Spleen (tissue), 11 donors: ENCODE data around the gene RC3H2. TPM values are rescaled to one million over a fixed set of nuclear protein-coding genes. Genes with fewer than 3 reads are reported as not detected.

Experiments used
- DNase-seq: peaks from one replicate; pipeline ENCODE4 v3.0.0-alpha.2; 2020
- H3K27ac ChIP-seq, 8 donors: fragments of 200-600 bp; sonication (generic) in 7 of 8; 1 replicate in 4 of 8; 2 replicates in 4 of 8; pipeline versions ENCODE4 v1.5.0 to v1.8.0; 2016 to 2021; ENCODE audit warnings: inconsistent platforms in 4 of 8, mild to moderate bottlenecking in 4 of 8, moderate library complexity in 1 of 8
- H3K27me3 ChIP-seq, 7 donors: fragments of 200-600 bp; sonication (generic) in 6 of 7; replicated peaks in 1 of 7; 1 replicate in 4 of 7; 2 replicates in 3 of 7; pipeline versions ENCODE4 v1.5.0 to v1.8.0; 2016 to 2021; ENCODE audit warnings: inconsistent platforms in 3 of 7, mild to moderate bottlenecking in 1 of 7
- H3K36me3 ChIP-seq, 6 donors: fragments of 200-600 bp; sonication (generic) in 5 of 6; 1 replicate in 4 of 6; 2 replicates in 2 of 6; pipeline versions ENCODE4 v1.5.0 to v1.8.0; 2016 to 2021; ENCODE audit warnings: inconsistent platforms in 2 of 6
- H3K4me1 ChIP-seq, 6 donors: fragments of 200-600 bp; sonication (generic) in 5 of 6; 1 replicate in 3 of 6; 2 replicates in 3 of 6; pipeline versions ENCODE4 v1.5.0 to v1.8.0; 2016 to 2021; ENCODE audit warnings: inconsistent platforms in 3 of 6
- H3K4me3 ChIP-seq, 8 donors: fragments of 200-600 bp; sonication (generic) in 7 of 8; 1 replicate in 4 of 8; 2 replicates in 4 of 8; pipeline versions ENCODE4 v1.5.0 to v1.8.0; 2016 to 2021; ENCODE audit warnings: inconsistent platforms in 4 of 8, mild to moderate bottlenecking in 4 of 8, moderate library complexity in 2 of 8
- H3K9me3 ChIP-seq, 8 donors: fragments of 200-600 bp; sonication (generic) in 7 of 8; 1 replicate in 4 of 8; 2 replicates in 4 of 8; pipeline versions ENCODE4 v1.5.0 to v1.8.0; 2016 to 2021; ENCODE audit warnings: inconsistent platforms in 4 of 8
- POLR2A ChIP-seq, 3 donors: fragments of 450-650 bp; IDR thresholded peaks; one replicate each; pipeline ENCODE4 v1.5.1; 2017; ENCODE audit warnings: antibody characterized with exemption in 3 of 3, mild to moderate bottlenecking in 1 of 3
- POLR2AphosphoS5 ChIP-seq, 3 donors: sonication (generic); formaldehyde crosslinking; IDR thresholded peaks; one replicate each; pipeline ENCODE4 v1.5.1; 2017; ENCODE audit warnings: antibody characterized with exemption in 3 of 3
- WGBS, 5 donors: extraction: QIAGEN DNeasy Blood & Tissue Kit in 3 of 5; methylation state at CpG; one replicate each; pipeline versions ENCODE4 v1.1.5 to v1.1.7; 2013 to 2018; 5-methylcytosine and 5-hydroxymethylcytosine counted together
- intact Hi-C: fragments of 100-400 bp; cut with DNase I; formaldehyde crosslinking; loops from one replicate; pipeline ENCODE4 v1.15.0; 2023; ENCODE audit warnings: low total_unique reads
- polyA plus RNA-seq, 3 donors: library from polyadenylated mRNA; stranded (reverse); fragments of 200-250 nt; gene quantifications; one replicate each; pipeline ENCODE4 v1.2.1, GENCODE V29; 2013
- total RNA-seq, 7 donors: library from RNA; depleted of rRNA in 3 of 7; stranded (reverse); fragments of >200 nt in 3 of 7; fragmentation: NEBNext Ultra II Directional in 4 of 7; extraction: Animal tissue kit (Norgen Biotek cat#: 25700) in 4 of 7; gene quantifications; one replicate each; pipeline versions ENCODE4 v1.1.0 to v1.2.1, GENCODE V29; 2016 to 2021
- TF ChIP-seq, protein P1 (sequence below), 11 experiments: fragments of 200-600 bp in 7 of 11; fragments of 450-650 bp in 4 of 11; sonication (generic) in 4 of 11; IDR thresholded peaks in 8 of 11; conservative IDR thresholded peaks in 3 of 11; 1 replicate in 7 of 11; 2 replicates in 4 of 11; pipeline versions ENCODE4 v1.4.0 to v1.8.0; 2016 to 2021; ENCODE audit warnings: antibody characterized with exemption in 11 of 11, inconsistent platforms in 4 of 11, mild to moderate bottlenecking in 1 of 11
- donor health status: healthy with polysubstance abuse.
- donor health status: DM: no; HTN: no; CAD: no; lungs with moderate emphysema.
- donor health status: DM: no; HTN: no; CAD: no.
- donor health status: Bipolar disorder and iron deficiency.
- donor health status: healthy.
- donor health status: DM: no; HTN: no; CAD: no.
- donor health status: DM: yes; HTN: yes; CAD: no.

The RC3H2 gene
- total and polyA plus RNA-seq, 10 donors: 8.3 to 78.7 (median 59.4) TPM

DNA sequence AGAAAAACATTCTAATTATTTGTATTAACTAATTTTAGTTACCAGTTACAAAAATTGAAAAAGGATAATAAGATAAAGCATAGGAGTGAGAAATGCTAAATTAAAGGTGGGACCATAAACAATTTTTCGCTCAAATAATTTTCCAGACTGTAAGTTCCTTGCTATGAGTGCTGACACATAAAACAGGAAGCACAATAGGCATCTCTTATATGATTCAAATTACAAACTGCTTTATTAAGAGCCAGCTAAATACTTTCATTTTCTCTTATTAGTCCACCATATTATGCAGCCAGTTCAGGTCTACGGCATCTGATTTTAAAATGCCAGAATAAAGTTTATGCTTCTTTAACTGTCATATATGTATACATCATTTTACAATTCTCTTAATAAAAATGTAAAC is 4.4 kb downstream of the RC3H2 start:
- peaks cover 31 to 92% (median 74%) of the 10 kb centered on the region in 6 donors for H3K4me1 ChIP-seq

DNA sequence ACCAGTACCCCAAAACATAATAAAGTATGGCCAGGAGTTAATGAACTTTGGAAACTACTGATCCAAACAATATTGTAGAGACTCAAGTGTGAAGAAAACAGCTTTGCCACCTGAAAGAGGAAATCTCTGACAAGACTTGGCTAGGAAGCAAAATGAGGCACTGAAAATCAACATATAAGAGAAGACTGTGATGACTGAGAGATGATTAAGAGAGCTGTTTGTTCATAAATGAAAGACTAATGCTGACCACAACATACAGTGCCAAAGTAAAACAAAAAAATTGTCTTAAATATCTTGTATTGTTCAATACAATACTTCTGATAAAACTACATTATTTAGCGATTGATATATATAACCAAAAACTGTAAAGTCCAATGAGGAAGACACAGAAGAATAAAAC is 7.2 kb downstream of the RC3H2 start:
- Histone ChIP-seq H3K4me3 (no peak overlapping the region), H3K36me3 (peaks cover 0 to 56% (median 30%) of the 10 kb centered on the region in 6 donors), H3K27me3 (no peaks in the 10 kb centered on the region), H3K4me1 (peaks cover 20 to 81% (median 59%) of the 10 kb centered on the region in 6 donors), H3K27ac (no peak overlapping the region), H3K9me3 (no peaks in the 10 kb centered on the region)
- TF ChIP-seq POLR2AphosphoS5 (IDR thresholded peaks at IDR 0.05) (no peak), POLR2A (IDR thresholded peaks at IDR 0.05) (no peak)
- TF ChIP-seq, protein P1, sequence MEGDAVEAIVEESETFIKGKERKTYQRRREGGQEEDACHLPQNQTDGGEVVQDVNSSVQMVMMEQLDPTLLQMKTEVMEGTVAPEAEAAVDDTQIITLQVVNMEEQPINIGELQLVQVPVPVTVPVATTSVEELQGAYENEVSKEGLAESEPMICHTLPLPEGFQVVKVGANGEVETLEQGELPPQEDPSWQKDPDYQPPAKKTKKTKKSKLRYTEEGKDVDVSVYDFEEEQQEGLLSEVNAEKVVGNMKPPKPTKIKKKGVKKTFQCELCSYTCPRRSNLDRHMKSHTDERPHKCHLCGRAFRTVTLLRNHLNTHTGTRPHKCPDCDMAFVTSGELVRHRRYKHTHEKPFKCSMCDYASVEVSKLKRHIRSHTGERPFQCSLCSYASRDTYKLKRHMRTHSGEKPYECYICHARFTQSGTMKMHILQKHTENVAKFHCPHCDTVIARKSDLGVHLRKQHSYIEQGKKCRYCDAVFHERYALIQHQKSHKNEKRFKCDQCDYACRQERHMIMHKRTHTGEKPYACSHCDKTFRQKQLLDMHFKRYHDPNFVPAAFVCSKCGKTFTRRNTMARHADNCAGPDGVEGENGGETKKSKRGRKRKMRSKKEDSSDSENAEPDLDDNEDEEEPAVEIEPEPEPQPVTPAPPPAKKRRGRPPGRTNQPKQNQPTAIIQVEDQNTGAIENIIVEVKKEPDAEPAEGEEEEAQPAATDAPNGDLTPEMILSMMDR (IDR thresholded peaks at IDR 0.05 in 8 of 11, conservative IDR thresholded peaks at IDR 0.05 in 3 of 11): no peak
- no peak for DNase-seq
- intact Hi-C loops: no loop called here
- WGBS, 5 donors: 90 to 100% (median 93%) methylated on average over 1 of the region's 1 CpG

More for the DNA sequence above, 4.4 kb downstream of the RC3H2 start:
- Histone ChIP-seq H3K9me3 (no peaks in the 10 kb centered on the region), H3K27ac (peak overlapping the region; percentile 30 to 76 (median 68)), H3K36me3 (peaks cover 0 to 28% (median 9%) of the 10 kb centered on the region in 6 donors), H3K4me3 (peak overlapping the region in 5 of 8 donors; percentile 1 to 86 (median 25)), H3K27me3 (no peaks in the 10 kb centered on the region)
- intact Hi-C loops: no loop called here
- no peak for DNase-seq
- TF ChIP-seq, protein P1 (IDR thresholded peaks at IDR 0.05 in 8 of 11, conservative IDR thresholded peaks at IDR 0.05 in 3 of 11): no peak
- TF ChIP-seq POLR2A (IDR thresholded peaks at IDR 0.05): no peak
- TF ChIP-seq POLR2AphosphoS5 (IDR thresholded peaks at IDR 0.05): no peak
- WGBS, 5 donors: 1 to 8% (median 6%) methylated on average over 2 of the region's 2 CpGs

DNA sequence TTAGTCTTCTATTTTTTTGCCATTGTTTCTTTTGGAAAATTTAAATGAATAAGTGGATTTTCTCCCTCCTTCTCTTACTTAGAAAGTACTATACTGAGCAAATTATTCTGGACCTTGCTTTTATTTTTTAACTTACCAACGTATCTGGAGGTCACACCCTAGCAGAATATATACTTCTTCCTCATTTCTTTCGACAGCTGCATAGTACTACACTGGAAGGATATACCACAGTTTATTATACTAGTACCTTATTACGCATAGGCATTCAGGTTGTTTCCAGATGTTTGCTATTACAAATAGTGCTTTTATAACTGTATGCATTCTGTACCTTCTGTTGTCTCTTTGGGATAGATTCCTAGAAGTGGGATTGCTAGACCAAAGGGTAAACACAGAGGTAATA is 16.7 kb downstream of the RC3H2 start:
- intact Hi-C loops: no loop called here
- no peaks in the 10 kb centered on the region for H3K27me3 ChIP-seq
- DNase-seq: no peak
- no peaks in the 10 kb centered on the region for H3K4me1 ChIP-seq
- no peak overlapping the region for H3K27ac ChIP-seq
- H3K4me3 ChIP-seq: no peak overlapping the region
- peaks cover 3 to 100% (median 79%) of the 10 kb centered on the region in 6 donors for H3K36me3 ChIP-seq
- WGBS, 5 donors: 52 to 83% (median 75%) methylated on average over 3 of the region's 3 CpGs
- TF ChIP-seq POLR2AphosphoS5 (IDR thresholded peaks at IDR 0.05) (no peak), POLR2A (IDR thresholded peaks at IDR 0.05) (no peak)
- TF ChIP-seq, protein P1 (IDR thresholded peaks at IDR 0.05 in 8 of 11, conservative IDR thresholded peaks at IDR 0.05 in 3 of 11): no peak
- H3K9me3 ChIP-seq: no peaks in the 10 kb centered on the region

DNA sequence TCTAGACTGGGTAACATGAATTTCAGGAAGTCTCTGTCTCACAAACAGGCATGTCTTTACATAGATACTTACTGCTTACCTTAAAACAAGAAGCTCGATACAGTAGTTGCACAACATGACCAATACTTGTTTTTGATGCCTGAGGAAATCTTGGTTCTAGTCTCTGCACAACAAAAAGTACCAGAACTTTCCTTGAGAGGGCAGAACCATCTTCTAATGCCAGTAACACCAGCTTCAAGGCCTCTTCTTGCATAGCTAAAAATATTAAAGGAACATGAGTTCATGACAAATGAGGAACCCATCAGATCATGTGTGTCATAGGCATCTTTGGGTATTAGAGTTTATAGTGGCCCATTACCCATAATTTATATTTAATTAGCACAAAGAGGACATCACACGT is 22.0 kb downstream of the RC3H2 start:
- TF ChIP-seq, protein P1 (IDR thresholded peaks at IDR 0.05 in 8 of 11, conservative IDR thresholded peaks at IDR 0.05 in 3 of 11): no peak
- no peak for TF ChIP-seq POLR2AphosphoS5 (IDR thresholded peaks at IDR 0.05)
- TF ChIP-seq POLR2A (IDR thresholded peaks at IDR 0.05): no peak
- H3K4me1 ChIP-seq: no peaks in the 10 kb centered on the region
- H3K36me3 ChIP-seq: peaks cover 5 to 100% (median 85%) of the 10 kb centered on the region in 6 donors
- no peak overlapping the region for H3K27ac ChIP-seq
- no peaks in the 10 kb centered on the region for H3K27me3 ChIP-seq
- intact Hi-C loops: no loop called here
- H3K4me3 ChIP-seq: no peak overlapping the region
- WGBS, 5 donors: 66 to 88% (median 83%) methylated on average over 2 of the region's 2 CpGs
- no peak for DNase-seq
- H3K9me3 ChIP-seq: no peaks in the 10 kb centered on the region
